GM23338 (cell line): Measurements from ENCODE around the gene RHNO1. TPM values are rescaled to one million over a fixed set of nuclear protein-coding genes. Genes with fewer than 3 reads are reported as not detected.

Experiments
- ATAC-seq: fragments of 200-7000 bp; cut with Tn5 transposase; 3 replicates; pipeline ENCODE4 v1.9.1; 2020
- DNase-seq: peaks from one replicate; pipeline ENCODE4 v3.0.0-alpha.2; 2015; ENCODE audit warnings: low spot score
- H2AFZ ChIP-seq: fragments of 200-600 bp; sonication (generic); 2 replicates; pipeline ENCODE4 v1.8.0; 2016; ENCODE audit warnings: antibody characterized with exemption, mild to moderate bottlenecking, moderate library complexity
- H3F3A ChIP-seq: fragments of 200-600 bp; sonication (generic); replicated peaks from 2 replicates; pipeline ENCODE4 v1.8.0; 2017; ENCODE audit warnings: antibody characterized with exemption, mixed run types, low read depth
- H3K27ac ChIP-seq: fragments of 200-600 bp; sonication (generic); 2 replicates; pipeline ENCODE4 v1.6.1; 2016; ENCODE audit warnings: low read depth
- H3K27me3 ChIP-seq: fragments of 200-600 bp; sonication (generic); 2 replicates; pipeline ENCODE4 v1.8.0; 2016; ENCODE audit warnings: mild to moderate bottlenecking, mixed run types, moderate library complexity; ENCODE audit not compliant: insufficient read depth
- H3K36me3 ChIP-seq: fragments of 200-600 bp; sonication (generic); 2 replicates; pipeline ENCODE4 v1.8.0; 2016; ENCODE audit warnings: mild to moderate bottlenecking; ENCODE audit not compliant: insufficient read depth
- H3K4me1 ChIP-seq: fragments of 200-600 bp; sonication (generic); 2 replicates; pipeline ENCODE4 v1.8.0; 2016; ENCODE audit warnings: mild to moderate bottlenecking, moderate library complexity; ENCODE audit not compliant: insufficient read depth
- H3K4me2 ChIP-seq: fragments of 200-600 bp; sonication (generic); 2 replicates; pipeline ENCODE4 v1.7.1; 2017; ENCODE audit warnings: mixed run types
- H3K4me3 ChIP-seq: fragments of 200-600 bp; sonication (generic); 2 replicates; pipeline ENCODE4 v1.6.1; 2016; ENCODE audit warnings: mixed run types
- H3K79me2 ChIP-seq: fragments of 200-600 bp; sonication (generic); replicated peaks from 2 replicates; pipeline ENCODE4 v1.8.0; 2017; ENCODE audit warnings: mild to moderate bottlenecking; ENCODE audit not compliant: insufficient read depth
- H3K9me2 ChIP-seq: fragments of 200-600 bp; sonication (generic); 2 replicates; pipeline ENCODE4 v1.8.0; 2017; ENCODE audit not compliant: insufficient read depth
- H4K20me1 ChIP-seq: fragments of 200-600 bp; sonication (generic); replicated peaks from 2 replicates; pipeline ENCODE4 v1.8.0; 2017; ENCODE audit warnings: mild to moderate bottlenecking; ENCODE audit not compliant: insufficient read depth
- H3K27ac Mint-ChIP-seq: 2 replicates; pipeline ENCODE4 v1.8.0; 2020; ENCODE audit warnings: inconsistent platforms, mild to moderate bottlenecking, moderate library complexity, mixed read lengths
- H3K27me3 Mint-ChIP-seq: 3 replicates; pipeline ENCODE4 v1.8.0; 2022; ENCODE audit warnings: low read depth, mild to moderate bottlenecking, moderate library complexity, mixed read lengths, inconsistent platforms; ENCODE audit not compliant: insufficient read depth, poor library complexity
- H3K36me3 Mint-ChIP-seq: 3 replicates; pipeline ENCODE4 v1.8.0; 2021; ENCODE audit warnings: low read depth, mild to moderate bottlenecking, inconsistent platforms, moderate library complexity, mixed read lengths
- H3K4me1 Mint-ChIP-seq: 3 replicates; pipeline ENCODE4 v1.8.0; 2020; ENCODE audit warnings: mild to moderate bottlenecking, inconsistent platforms, mixed read lengths
- H3K4me3 Mint-ChIP-seq: 3 replicates; pipeline ENCODE4 v1.8.0; 2021; ENCODE audit warnings: moderate library complexity, mild to moderate bottlenecking, inconsistent platforms, mixed read lengths
- H3K9me3 Mint-ChIP-seq: 3 replicates; pipeline ENCODE4 v1.8.0; 2020; ENCODE audit warnings: moderate library complexity, mild to moderate bottlenecking, inconsistent platforms, mixed read lengths
- EZH2 ChIP-seq: fragments of 200-600 bp; sonication (generic); IDR thresholded peaks from one replicate; pipeline ENCODE4 v1.8.0; 2017; ENCODE audit warnings: antibody characterized with exemption, mild to moderate bottlenecking, low read depth; ENCODE audit not compliant: unreplicated experiment
- EZH2phosphoT487 ChIP-seq: fragments of 200-600 bp; sonication (generic); IDR thresholded peaks from one replicate; pipeline ENCODE4 v1.8.1; 2018; ENCODE audit warnings: antibody characterized with exemption; ENCODE audit not compliant: unreplicated experiment
- JUNB ChIP-seq: IDR thresholded peaks from one replicate; pipeline ENCODE4 v1.6.1; 2016; ENCODE audit warnings: antibody characterized with exemption; ENCODE audit not compliant: unreplicated experiment
- STAT1 ChIP-seq: IDR thresholded peaks from one replicate; pipeline ENCODE4 v1.6.1; 2016; ENCODE audit warnings: antibody characterized with exemption; ENCODE audit not compliant: unreplicated experiment
- ZNF114 ChIP-seq: fragments of 250-450 bp; sonication (Bioruptor Pico); IDR thresholded peaks from 2 replicates; pipeline ENCODE4 v1.5.0; 2020; ENCODE audit warnings: mild to moderate bottlenecking, moderate library complexity
- ZNF331 ChIP-seq: fragments of 250-450 bp; sonication (Bioruptor Pico); IDR thresholded peaks from 2 replicates; pipeline ENCODE4 v1.5.0; 2020; ENCODE audit warnings: low read depth, mild to moderate bottlenecking, moderate library complexity
- ZNF462 ChIP-seq: fragments of 250-450 bp; sonication (Bioruptor Pico); IDR thresholded peaks from 2 replicates; pipeline ENCODE4 v1.5.0; 2020; ENCODE audit warnings: mild to moderate bottlenecking, moderate library complexity
- polyA plus RNA-seq: library from polyadenylated mRNA; unstranded; fragments of >200 nt; fragmentation: Nextera tagmentation; extraction: Ambion mirVana; gene quantifications from 2 replicates; pipeline ENCODE4 v1.2.1, GENCODE V29; 2016
- total RNA-seq: library from RNA; depleted of rRNA; stranded (reverse); fragments of >200 nt; shearing (Covaris generic); gene quantifications from 2 replicates; pipeline ENCODE4 v1.2.3, GENCODE V29; 2014
- TF ChIP-seq, protein P1 (sequence below), 2 experiments: fragments of 200-600 bp in 1 of 2; sonication (generic) in 1 of 2; conservative IDR thresholded peaks; 2 replicates each; pipeline versions ENCODE4 v1.5.1 to v1.6.1; 2016 to 2017; ENCODE audit warnings: antibody characterized with exemption in 2 of 2, low read depth in 2 of 2, mild to moderate bottlenecking in 2 of 2, moderate library complexity in 1 of 2

The RHNO1 gene
- total and polyA plus RNA-seq, 2 experiments from 2014 or later, result 56.4 to 63.8 TPM

GRCh38 chr12:2836574-2836973 is 40.4 kb upstream of the RHNO1 start:
- Mint-ChIP-seq H3K36me3 (peaks cover 9% of the 10 kb centered on the region), H3K4me1 (peaks cover 19% of the 10 kb centered on the region), H3K27ac (no peak overlapping the region), H3K9me3 (no peaks in the 10 kb centered on the region; the same call in 2 of the 3 replicates), H3K4me3 (no peak overlapping the region), H3K27me3 (peaks cover 8% of the 10 kb centered on the region)
- TF ChIP-seq STAT1 (no peak), ZNF114 (CRISPR knock-in tag) (no peak), EZH2 (no peak), EZH2phosphoT487 (no peak), ZNF462 (no peak), JUNB (no peak), ZNF331 (no peak)
- TF ChIP-seq, protein P1, sequence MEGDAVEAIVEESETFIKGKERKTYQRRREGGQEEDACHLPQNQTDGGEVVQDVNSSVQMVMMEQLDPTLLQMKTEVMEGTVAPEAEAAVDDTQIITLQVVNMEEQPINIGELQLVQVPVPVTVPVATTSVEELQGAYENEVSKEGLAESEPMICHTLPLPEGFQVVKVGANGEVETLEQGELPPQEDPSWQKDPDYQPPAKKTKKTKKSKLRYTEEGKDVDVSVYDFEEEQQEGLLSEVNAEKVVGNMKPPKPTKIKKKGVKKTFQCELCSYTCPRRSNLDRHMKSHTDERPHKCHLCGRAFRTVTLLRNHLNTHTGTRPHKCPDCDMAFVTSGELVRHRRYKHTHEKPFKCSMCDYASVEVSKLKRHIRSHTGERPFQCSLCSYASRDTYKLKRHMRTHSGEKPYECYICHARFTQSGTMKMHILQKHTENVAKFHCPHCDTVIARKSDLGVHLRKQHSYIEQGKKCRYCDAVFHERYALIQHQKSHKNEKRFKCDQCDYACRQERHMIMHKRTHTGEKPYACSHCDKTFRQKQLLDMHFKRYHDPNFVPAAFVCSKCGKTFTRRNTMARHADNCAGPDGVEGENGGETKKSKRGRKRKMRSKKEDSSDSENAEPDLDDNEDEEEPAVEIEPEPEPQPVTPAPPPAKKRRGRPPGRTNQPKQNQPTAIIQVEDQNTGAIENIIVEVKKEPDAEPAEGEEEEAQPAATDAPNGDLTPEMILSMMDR (conservative IDR thresholded peaks at IDR 0.05; ENCODE audit: low read depth in 2 of 2), result no peak
- H3K27ac ChIP-seq, result no peak overlapping the region
- 0 out of 2 replicates have a peak, but pooled peaks cover 3% of the 10 kb centered on the region for H3F3A ChIP-seq
- peaks cover 12% of the 10 kb centered on the region; the same call in 1 of the 2 replicates for H3K4me1 ChIP-seq
- no peaks in the 10 kb centered on the region for H3K9me2 ChIP-seq
- no peak for DNase-seq
- H3K79me2 ChIP-seq, result no peaks in the 10 kb centered on the region
- no peak overlapping the region for H2AFZ ChIP-seq
- ATAC-seq, result no peak
- no peak overlapping the region for H3K4me3 ChIP-seq
- no peaks in the 10 kb centered on the region for H3K27me3 ChIP-seq
- no peak overlapping the region for H3K4me2 ChIP-seq
- H3K36me3 ChIP-seq, result no peaks in the 10 kb centered on the region
- peaks cover 4% of the 10 kb centered on the region; the same call in 1 of the 2 replicates for H4K20me1 ChIP-seq
